Measurements from ENCODE around the gene RPL13A. TPM values are rescaled to one million over a fixed set of nuclear protein-coding genes. Genes with fewer than 3 reads are reported as not detected.

The RPL13A gene
- total and polyA plus RNA-seq, 12 donors = 1,750 to 3,504 (median 2,569) TPM

GRCh38 chr19:49473868-49474541, 13.4 kb upstream of the RPL13A start, which contains the start of gene FLT3LG:
FLT3LG (plus strand) TSS chr19:49474215; CDS start chr19:49474640, 425 bp downstream.
- peak within 1 kb of the TSS in 4 of 5 donors; percentile 35 to 74 (median 72) for H3K27ac ChIP-seq
- no peaks in the 10 kb centered on the region for H3K9me3 ChIP-seq (replicated peaks in 1 of 3)
- DNase-seq = peak; percentile 70 to 87 (median 78)
- no peaks in the 10 kb centered on the region for H3K36me3 ChIP-seq (replicated peaks in 1 of 2)
- 1 to 2% (median 1%) methylated on average over 9 to 33 of the region's 33 CpGs for WGBS, 4 donors
- H3K27me3 ChIP-seq = no peaks in the 10 kb centered on the region
- intact Hi-C loops (cut with DNase I) = no loop called here
- TF ChIP-seq POLR2A (IDR thresholded peaks at IDR 0.05) = no peak
- TF ChIP-seq, protein P1, sequence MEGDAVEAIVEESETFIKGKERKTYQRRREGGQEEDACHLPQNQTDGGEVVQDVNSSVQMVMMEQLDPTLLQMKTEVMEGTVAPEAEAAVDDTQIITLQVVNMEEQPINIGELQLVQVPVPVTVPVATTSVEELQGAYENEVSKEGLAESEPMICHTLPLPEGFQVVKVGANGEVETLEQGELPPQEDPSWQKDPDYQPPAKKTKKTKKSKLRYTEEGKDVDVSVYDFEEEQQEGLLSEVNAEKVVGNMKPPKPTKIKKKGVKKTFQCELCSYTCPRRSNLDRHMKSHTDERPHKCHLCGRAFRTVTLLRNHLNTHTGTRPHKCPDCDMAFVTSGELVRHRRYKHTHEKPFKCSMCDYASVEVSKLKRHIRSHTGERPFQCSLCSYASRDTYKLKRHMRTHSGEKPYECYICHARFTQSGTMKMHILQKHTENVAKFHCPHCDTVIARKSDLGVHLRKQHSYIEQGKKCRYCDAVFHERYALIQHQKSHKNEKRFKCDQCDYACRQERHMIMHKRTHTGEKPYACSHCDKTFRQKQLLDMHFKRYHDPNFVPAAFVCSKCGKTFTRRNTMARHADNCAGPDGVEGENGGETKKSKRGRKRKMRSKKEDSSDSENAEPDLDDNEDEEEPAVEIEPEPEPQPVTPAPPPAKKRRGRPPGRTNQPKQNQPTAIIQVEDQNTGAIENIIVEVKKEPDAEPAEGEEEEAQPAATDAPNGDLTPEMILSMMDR (IDR thresholded peaks at IDR 0.05) = peak; percentile 90 to 99 (median 96)
- H3K4me3 ChIP-seq = peak within 1 kb of the TSS in 3 of 4 donors; percentile 73 to 94 (median 73)
- H3K4me1 ChIP-seq (replicated peaks in 1 of 2) = peaks cover 5 to 6% of the 10 kb centered on the region in 2 donors

- DNase-seq = no peak
- Histone ChIP-seq H3K4me1 (replicated peaks in 1 of 2) (peaks cover 5 to 6% of the 10 kb centered on the region in 2 donors), H3K36me3 (replicated peaks in 1 of 2) (no peaks in the 10 kb centered on the region), H3K27ac (peak overlapping the region in 2 of 5 donors; percentile 72 to 73), H3K9me3 (replicated peaks in 1 of 3) (no peaks in the 10 kb centered on the region), H3K4me3 (peak overlapping the region in 2 of 4 donors; percentile 73), H3K27me3 (no peaks in the 10 kb centered on the region)
- TF ChIP-seq, protein P1 (IDR thresholded peaks at IDR 0.05) = no peak
- TF ChIP-seq POLR2A (IDR thresholded peaks at IDR 0.05) = no peak
- intact Hi-C loops (cut with DNase I) = no loop called here
- WGBS, 4 donors = 7 to 12% (median 8%) methylated on average over 9 to 11 of the region's 11 CpGs
Measured at GRCh38 chr19:49474542-49474924, 12.9 kb upstream of the RPL13A start.

GRCh38 chr19:49475191-49475917, 12.1 kb upstream of the RPL13A start:
- peak overlapping the region in 1 of 5 donors; percentile 11 for H3K27ac ChIP-seq
- TF ChIP-seq, protein P1 (IDR thresholded peaks at IDR 0.05) = no peak
- no peak for TF ChIP-seq POLR2A (IDR thresholded peaks at IDR 0.05)
- intact Hi-C loops (cut with DNase I) = no loop called here
- no peak for DNase-seq
- no peaks in the 10 kb centered on the region for H3K9me3 ChIP-seq (replicated peaks in 1 of 3)
- H3K36me3 ChIP-seq (replicated peaks in 1 of 2) = no peaks in the 10 kb centered on the region
- WGBS, 4 donors = 70 to 76% (median 74%) methylated on average over 14 to 15 of the region's 15 CpGs
- H3K27me3 ChIP-seq = no peaks in the 10 kb centered on the region
- no peak overlapping the region for H3K4me3 ChIP-seq
- peaks cover 5 to 6% of the 10 kb centered on the region in 2 donors for H3K4me1 ChIP-seq (replicated peaks in 1 of 2)
